Gastroesophageal sphincter (tissue), 3 donors: ENCODE measurements around the gene ADAMTS3.

Experiments used
- CTCF ChIP-seq, 4 experiments: fragments of 200-600 bp in 2 of 4; fragments of 450-650 bp in 2 of 4; sonication (generic) in 1 of 4; IDR thresholded peaks; one replicate each; pipeline ENCODE4 v1.5.1; 2017 to 2019; ENCODE audit warnings: antibody characterized with exemption in 4 of 4, mild to moderate bottlenecking in 2 of 4, moderate library complexity in 2 of 4
- EP300 ChIP-seq: sonication (generic); formaldehyde crosslinking; IDR thresholded peaks from one replicate; pipeline ENCODE4 v1.6.1; 2017; ENCODE audit warnings: antibody characterized with exemption, mild to moderate bottlenecking
- POLR2A ChIP-seq, 2 donors: fragments of 450-650 bp; IDR thresholded peaks; one replicate each; pipeline ENCODE4 v1.6.1; 2017; ENCODE audit warnings: antibody characterized with exemption in 2 of 2, mild to moderate bottlenecking in 2 of 2, moderate library complexity in 1 of 2
- POLR2AphosphoS5 ChIP-seq: sonication (generic); formaldehyde crosslinking; IDR thresholded peaks from one replicate; pipeline ENCODE4 v1.6.1; 2017; ENCODE audit warnings: antibody characterized with exemption

DNA sequence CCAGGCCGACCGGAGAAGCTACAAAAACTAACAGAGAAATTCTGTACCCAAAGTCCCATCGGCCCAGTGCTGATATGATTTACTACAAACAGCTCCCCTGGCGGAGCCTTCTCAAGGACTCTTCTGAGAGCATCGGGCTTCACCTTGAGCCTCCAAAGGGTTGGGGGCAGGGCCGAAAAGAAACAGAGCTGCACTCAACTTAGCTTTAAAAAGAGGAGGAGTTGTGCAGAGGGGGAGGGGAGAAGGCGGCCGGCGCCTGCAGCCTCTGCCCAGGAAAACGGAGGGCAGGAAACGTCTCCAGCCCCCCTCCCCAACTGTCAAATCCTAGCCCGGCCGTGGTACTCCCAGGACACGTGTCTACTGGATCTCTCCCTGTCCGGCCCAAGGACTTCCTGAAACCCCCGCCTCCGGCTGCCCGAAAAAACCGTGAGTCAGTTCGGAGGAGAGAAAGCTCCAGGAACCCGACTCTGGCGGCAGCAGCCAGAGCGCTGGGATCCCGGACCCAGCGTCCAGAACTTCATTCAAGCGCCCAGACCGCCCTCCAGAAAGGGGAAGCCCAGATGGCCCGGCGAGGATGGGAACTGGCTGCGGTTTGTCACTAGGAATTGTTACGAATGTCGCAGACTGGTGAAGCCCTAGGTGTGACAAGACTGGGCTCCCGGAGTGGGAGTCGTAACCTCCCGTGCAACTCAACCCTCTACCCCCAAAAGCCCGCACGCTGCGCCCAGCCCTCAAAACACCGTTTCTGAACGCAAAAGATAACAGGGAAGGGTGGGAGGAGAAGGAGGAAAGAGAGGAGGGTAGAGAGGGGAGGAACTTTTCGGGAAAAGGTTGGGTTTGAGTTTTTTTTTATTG is 973 bp downstream of the ADAMTS3 start:
- peak in 2 of 4 experiments; percentile 34 to 43 for TF ChIP-seq CTCF (IDR thresholded peaks at IDR 0.05)
- TF ChIP-seq POLR2A (IDR thresholded peaks at IDR 0.05) = no peak
- TF ChIP-seq POLR2AphosphoS5 = peak; percentile 60
- TF ChIP-seq EP300 = no peak
